ENCODE measurements around the gene MKI67. TPM values are rescaled to one million over a fixed set of nuclear protein-coding genes. Genes with fewer than 3 reads are reported as not detected.

The MKI67 gene
- total and polyA plus RNA-seq, 2 of the 4 experiments (the other 2 are of a cell fraction) = 13.5 to 36.4 TPM

GRCh38 chr10:128150561-128150960 is 24.3 kb upstream of the MKI67 start:
- Histone ChIP-seq H3K23ac (ENCODE audit: low read depth, low read length) (no peak overlapping the region), H4K91ac (ENCODE audit: insufficient read depth, low read depth, low read length) (no peak overlapping the region), H3K4me3 (ENCODE audit: insufficient read depth, low read depth, low read length) (peak overlapping the region; percentile 60), H3K79me1 (ENCODE audit: low read depth in 1 of 2, low read length in 2 of 2) (no peaks in the 10 kb centered on the region), H2AFZ (replicated peaks; ENCODE audit: low read length, poor library complexity) (peak overlapping the region; percentile 93), H2BK120ac (ENCODE audit: low read depth, low read length) (no peak overlapping the region), H3K9me1 (ENCODE audit: insufficient read depth, low read length) (no peaks in the 10 kb centered on the region), H4K8ac (ENCODE audit: low read depth in 2 of 2, low read length in 2 of 2) (no peak overlapping the region), H3K4me2 (ENCODE audit: low read depth, low read length) (peak overlapping the region; percentile 94), H3K27me3 (ENCODE audit: control insufficient read depth, insufficient read depth, low read length) (peaks cover 11% of the 10 kb centered on the region; the same call in 1 of the 2 replicates), H3K18ac (ENCODE audit: low read depth, low read length) (no peak overlapping the region), H3K36me3 (ENCODE audit: control insufficient read depth, insufficient read depth, low read length) (no peaks in the 10 kb centered on the region), H3K27ac (ENCODE audit: insufficient read depth, low read length) (no peak overlapping the region), H3K9ac (ENCODE audit: low read depth, low read length) (no peak overlapping the region), H3K9me3 (ENCODE audit: control insufficient read depth, insufficient read depth, low read length) (no peaks in the 10 kb centered on the region), H4K5ac (ENCODE audit: low read depth, low read length) (no peak overlapping the region), H2BK5ac (ENCODE audit: low read depth, low read length, poor library complexity, severe bottlenecking) (no peak overlapping the region), H3K4ac (ENCODE audit: low read depth, low read length) (no peak overlapping the region), H3K4me1 (ENCODE audit: control insufficient read depth, insufficient read depth, low read length) (peaks cover 2% of the 10 kb centered on the region), H2BK15ac (ENCODE audit: low read depth, low read length) (no peak overlapping the region), H3K14ac (replicated peaks; ENCODE audit: low read depth, low read length) (no peak overlapping the region), H4K20me1 (ENCODE audit: insufficient read depth, low read length) (no peaks in the 10 kb centered on the region), H2AK9ac (replicated peaks; ENCODE audit: low read depth, low read length, poor library complexity) (no peak overlapping the region), H2BK20ac (ENCODE audit: low read depth, low read length) (no peak overlapping the region), H2AK5ac (ENCODE audit: low read depth, low read length) (no peak overlapping the region), H3K56ac (ENCODE audit: extremely low read depth, insufficient read depth, low read length) (no peak overlapping the region)
- 40% methylated on average over 2 of the region's 20 CpGs; no CpG with 5 or more reads in 1 of the 2 experiments for WGBS, 2 experiments (ENCODE audit: extremely low coverage in 2 of 2, insufficient read length in 1 of 2)
- TF ChIP-seq SMC3 (IDR thresholded peaks at IDR 0.05; ENCODE audit: low read depth, low read length) = no peak
- no peak for TF ChIP-seq CTCF (conservative IDR thresholded peaks at IDR 0.05; ENCODE audit: low read depth, low read length)
- TF ChIP-seq USF2 (IDR thresholded peaks at IDR 0.05; ENCODE audit: low read depth, low read length) = no peak
- no peak for TF ChIP-seq MXI1 (IDR thresholded peaks at IDR 0.05; ENCODE audit: borderline replicate concordance, low read depth, low read length)
- TF ChIP-seq RFX5 (IDR thresholded peaks at IDR 0.05; ENCODE audit: low read depth, low read length) = no peak
- TF ChIP-seq BHLHE40 (IDR thresholded peaks at IDR 0.05; ENCODE audit: low read depth, low read length) = no peak
- in situ Hi-C loops (cut with MboI; ENCODE audit: low sequenced_read_pairs) = loop anchor here (5.0 kb wide), 1 partner anchor 78 kb away; no protein-coding TSS in a partner anchor
- intact Hi-C loops (cut with micrococcal nuclease) = loop anchor here (1.0 to 10.0 kb wide), 2 partner anchors 72 to 246 kb away; partner anchors contain the start of gene PTPRE
- ChIA-PET CTCF (interaction anchor here (0.6 to 1.7 kb wide), 5 partner anchors 69 to 296 kb away, joined by 3 to 9 read pairs (median 3); no protein-coding TSS in a partner anchor), POLR2A (ENCODE audit: unreplicated experiment) (no interaction called here)
- DNase-seq (no peak), ATAC-seq (ENCODE audit: low read depth) (no peak; the same call in 1 of the 2 replicates)
- BruUV-seq (replicated peaks) = no TSS peak
- dilution Hi-C loops (cut with HindIII; ENCODE audit: low sequenced_read_pairs, unreplicated experiment) = no loop called here
